ENCODE results near the gene NNT.

DNA sequence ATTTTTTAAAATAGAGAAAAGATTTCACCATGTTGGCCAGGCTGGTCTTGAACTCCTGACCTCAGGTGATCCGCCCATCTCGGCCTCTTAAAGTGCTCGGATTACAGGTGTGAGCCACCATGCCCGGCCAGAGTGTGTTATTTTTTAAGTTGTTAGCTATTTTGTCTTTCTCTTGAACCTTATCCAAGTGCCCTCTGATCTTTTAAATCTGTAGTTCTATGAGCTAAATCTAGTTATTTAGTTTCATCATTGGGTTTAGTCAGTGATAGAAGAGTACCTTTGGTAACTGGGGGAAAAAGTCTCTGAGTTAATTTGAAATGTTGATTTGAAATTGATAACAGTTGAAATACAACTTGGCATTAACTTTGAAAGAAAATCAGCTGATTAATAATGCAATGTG, 88.3 kb downstream of the NNT start:
- TF ChIP-seq, protein P1, sequence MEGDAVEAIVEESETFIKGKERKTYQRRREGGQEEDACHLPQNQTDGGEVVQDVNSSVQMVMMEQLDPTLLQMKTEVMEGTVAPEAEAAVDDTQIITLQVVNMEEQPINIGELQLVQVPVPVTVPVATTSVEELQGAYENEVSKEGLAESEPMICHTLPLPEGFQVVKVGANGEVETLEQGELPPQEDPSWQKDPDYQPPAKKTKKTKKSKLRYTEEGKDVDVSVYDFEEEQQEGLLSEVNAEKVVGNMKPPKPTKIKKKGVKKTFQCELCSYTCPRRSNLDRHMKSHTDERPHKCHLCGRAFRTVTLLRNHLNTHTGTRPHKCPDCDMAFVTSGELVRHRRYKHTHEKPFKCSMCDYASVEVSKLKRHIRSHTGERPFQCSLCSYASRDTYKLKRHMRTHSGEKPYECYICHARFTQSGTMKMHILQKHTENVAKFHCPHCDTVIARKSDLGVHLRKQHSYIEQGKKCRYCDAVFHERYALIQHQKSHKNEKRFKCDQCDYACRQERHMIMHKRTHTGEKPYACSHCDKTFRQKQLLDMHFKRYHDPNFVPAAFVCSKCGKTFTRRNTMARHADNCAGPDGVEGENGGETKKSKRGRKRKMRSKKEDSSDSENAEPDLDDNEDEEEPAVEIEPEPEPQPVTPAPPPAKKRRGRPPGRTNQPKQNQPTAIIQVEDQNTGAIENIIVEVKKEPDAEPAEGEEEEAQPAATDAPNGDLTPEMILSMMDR (IDR thresholded peaks at IDR 0.05): no peak
- TF ChIP-seq POLR2A (IDR thresholded peaks at IDR 0.05): no peak

Data from heart left ventricle (tissue), 13 donors.